ENCODE data around the gene OR51S1.
A peak's percentile ranks its signal among the peaks of the same experiment; 100 is the strongest.
"Not testable (repeated sequence)": the region's sequence is repeated elsewhere in the genome, so short reads cannot be mapped to it uniquely, and the experiment has no call there.

Gene OR51S1, protein sequence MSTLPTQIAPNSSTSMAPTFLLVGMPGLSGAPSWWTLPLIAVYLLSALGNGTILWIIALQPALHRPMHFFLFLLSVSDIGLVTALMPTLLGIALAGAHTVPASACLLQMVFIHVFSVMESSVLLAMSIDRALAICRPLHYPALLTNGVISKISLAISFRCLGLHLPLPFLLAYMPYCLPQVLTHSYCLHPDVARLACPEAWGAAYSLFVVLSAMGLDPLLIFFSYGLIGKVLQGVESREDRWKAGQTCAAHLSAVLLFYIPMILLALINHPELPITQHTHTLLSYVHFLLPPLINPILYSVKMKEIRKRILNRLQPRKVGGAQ

DNA sequence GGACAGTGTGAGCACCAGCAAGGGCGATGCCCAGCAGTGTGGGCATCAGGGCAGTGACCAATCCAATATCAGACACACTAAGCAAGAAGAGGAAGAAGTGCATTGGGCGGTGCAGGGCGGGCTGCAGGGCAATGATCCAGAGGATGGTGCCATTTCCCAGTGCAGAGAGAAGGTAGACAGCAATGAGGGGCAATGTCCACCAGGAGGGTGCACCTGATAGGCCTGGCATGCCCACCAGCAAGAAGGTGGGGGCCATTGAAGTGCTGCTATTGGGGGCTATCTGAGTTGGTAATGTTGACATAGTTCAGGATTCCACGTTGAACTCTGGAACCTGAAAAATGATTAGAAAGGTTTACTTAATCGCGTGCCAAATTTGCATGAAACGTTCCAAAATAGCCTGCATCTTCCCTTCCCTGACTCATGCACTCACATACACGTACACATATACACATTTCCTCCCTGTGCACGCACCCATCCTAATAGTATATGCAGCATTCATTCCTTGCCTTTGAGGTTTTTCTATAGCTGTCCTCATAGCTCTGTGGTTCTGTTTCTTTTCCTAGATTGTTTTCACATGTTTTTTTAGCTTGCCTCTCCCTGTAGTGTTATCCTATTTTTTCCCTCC lies at the start of gene OR51S1:
Gene OR51S1 (minus strand): TSS at position 301 of the 625 bp plus-strand sequence. CDS start 0 bp downstream, at position 301.
- H3K4me3 ChIP-seq (ENCODE audit: low read depth, low read length), result no peak within 1 kb of the TSS
- no peak for DNase-seq (ENCODE audit: low read depth)

DNA sequence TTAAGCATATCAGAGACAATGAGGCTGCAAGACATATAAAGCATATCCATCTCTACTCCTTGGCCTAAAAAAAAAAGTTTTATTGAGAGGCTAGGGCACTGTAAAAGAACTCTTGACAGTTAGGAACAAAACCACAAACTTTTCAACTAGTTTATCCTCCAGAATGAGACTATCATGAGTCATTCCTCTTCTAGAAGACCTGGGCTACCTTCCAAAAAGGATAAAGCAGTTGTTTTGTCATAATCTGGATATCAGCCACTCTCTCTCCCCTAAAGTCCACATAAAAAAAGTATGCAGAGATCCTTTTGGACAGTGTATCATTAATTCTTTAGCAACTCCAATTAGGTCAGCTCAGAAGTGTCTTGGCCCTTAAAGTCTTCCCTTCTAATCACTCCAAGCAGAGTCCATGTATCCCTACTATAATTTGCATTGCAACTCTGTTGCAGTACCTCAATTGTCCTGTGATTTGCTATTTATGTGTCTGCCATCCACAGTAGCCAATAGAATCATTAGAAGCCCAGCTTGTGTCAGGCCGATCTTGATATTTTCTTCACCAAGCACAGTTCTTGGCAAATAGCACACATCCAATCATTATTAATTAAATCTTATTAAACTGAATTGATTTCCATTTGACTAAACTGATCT lies 43.1 kb upstream of the OR51S1 start:
- H3K4me3 ChIP-seq (ENCODE audit: low read depth, low read length), result no peak overlapping the region
- peak; percentile 76 for DNase-seq (ENCODE audit: low read depth)

DNA sequence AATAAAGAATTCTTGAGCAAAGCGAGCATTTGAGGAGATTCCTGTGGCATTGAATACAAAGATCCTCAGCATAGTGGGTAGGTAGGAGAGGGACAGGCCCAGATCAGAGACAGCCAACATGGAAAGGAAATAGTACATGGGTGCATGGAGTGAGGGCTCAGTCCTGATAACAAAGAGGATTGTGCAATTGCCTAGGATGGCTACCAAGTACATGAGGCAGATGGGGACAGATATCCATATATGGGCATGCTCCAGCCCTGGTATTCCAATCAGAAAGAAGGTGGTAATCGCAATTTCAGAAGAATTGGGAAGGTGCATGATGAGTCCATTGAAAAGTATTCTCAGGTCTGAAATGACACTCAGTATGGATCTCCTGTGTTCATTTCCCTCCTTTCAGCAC lies 41.3 kb upstream of the OR51S1 start:
- DNase-seq (ENCODE audit: low read depth), result no peak
- no peak overlapping the region for H3K4me3 ChIP-seq (ENCODE audit: low read depth, low read length)

DNA sequence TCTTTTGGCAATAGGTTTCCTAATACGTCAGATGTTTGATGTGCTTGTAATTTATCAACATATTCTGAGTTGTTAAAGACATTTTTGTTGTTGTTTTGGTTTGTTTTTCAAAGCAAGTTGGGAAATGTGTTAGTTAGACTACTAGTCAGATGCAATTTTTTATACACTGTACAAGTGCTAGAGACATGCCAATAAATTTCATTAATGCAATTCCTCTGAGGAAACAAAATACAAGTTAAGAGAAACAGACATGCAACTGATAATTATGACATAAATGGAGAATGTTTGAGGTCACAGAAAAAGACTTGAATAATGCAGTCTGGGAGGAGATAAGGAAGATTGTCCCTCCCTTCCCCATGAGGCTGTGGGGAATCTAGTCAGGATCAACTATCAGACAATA lies 38.6 kb upstream of the OR51S1 start:
- no peak for DNase-seq (ENCODE audit: low read depth)
- H3K4me3 ChIP-seq (ENCODE audit: low read depth, low read length), result no peak overlapping the region

DNA sequence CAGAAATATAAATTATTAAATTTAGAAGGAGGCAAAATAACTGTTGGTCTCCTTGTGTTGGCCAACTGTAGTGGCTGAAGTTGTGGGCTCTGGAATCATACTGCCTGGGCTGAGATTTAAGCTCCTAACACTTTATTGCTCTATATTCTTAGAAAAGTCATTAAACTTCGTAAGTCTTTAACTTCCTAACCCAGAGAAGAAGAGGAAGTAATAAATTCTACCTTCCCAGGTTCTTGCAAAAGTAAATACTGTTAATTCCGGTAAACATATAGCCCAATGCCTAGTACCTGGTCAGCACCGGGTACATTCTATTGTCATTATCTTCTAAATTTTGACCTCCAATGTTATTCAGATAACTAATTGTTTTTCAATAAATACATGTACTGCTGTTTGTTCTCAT lies 37.2 kb upstream of the OR51S1 start:
- no peak overlapping the region for H3K4me3 ChIP-seq (ENCODE audit: low read depth, low read length)
- no peak for DNase-seq (ENCODE audit: low read depth)

DNA sequence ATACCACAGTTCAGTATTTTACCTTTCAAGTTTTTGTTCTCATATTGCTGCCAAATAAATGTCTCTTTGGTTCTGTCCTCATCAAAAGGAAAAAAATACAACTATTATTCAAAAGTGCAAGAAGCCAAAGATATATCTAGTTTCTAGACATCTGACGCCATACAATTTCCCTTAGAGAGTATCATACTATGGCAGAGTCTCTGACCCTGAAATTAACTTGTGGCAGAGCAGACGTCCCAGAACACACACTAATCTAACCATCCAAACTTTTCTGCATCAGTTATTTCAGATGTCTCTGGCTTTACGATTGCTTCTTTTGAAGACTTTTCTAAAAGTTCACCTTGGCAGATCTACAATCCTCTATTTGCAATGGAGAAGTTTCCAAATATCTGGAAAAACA lies 35.4 kb upstream of the OR51S1 start:
- no peak overlapping the region for H3K4me3 ChIP-seq (ENCODE audit: low read depth, low read length)
- DNase-seq (ENCODE audit: low read depth), result no peak

DNA sequence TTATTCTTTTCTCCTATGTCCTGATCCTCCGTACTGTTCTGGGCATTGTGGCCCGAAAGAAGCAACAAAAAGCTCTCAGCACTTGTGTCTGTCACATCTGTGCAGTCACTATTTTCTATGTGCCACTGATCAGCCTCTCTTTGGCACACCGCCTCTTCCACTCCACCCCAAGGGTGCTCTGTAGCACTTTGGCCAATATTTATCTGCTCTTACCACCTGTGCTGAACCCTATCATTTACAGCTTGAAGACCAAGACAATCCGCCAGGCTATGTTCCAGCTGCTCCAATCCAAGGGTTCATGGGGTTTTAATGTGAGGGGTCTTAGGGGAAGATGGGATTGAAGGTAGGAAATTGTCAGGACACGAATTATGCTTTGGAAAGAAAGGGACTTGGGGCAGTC lies 33.5 kb upstream of the OR51S1 start:
- no peak for DNase-seq (ENCODE audit: low read depth)
- no peak overlapping the region for H3K4me3 ChIP-seq (ENCODE audit: low read depth, low read length)

DNA sequence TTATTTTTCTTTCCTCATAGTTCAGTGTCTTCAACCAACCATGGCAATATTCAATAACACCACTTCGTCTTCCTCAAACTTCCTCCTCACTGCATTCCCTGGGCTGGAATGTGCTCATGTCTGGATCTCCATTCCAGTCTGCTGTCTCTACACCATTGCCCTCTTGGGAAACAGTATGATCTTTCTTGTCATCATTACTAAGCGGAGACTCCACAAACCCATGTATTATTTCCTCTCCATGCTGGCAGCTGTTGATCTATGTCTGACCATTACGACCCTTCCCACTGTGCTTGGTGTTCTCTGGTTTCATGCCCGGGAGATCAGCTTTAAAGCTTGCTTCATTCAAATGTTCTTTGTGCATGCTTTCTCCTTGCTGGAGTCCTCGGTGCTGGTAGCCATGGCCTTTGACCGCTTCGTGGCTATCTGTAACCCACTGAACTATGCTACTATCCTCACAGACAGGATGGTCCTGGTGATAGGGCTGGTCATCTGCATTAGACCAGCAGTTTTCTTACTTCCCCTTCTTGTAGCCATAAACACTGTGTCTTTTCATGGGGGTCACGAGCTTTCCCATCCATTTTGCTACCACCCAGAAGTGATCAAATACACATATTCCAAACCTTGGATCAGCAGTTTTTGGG lies 33.0 kb upstream of the OR51S1 start, which contains the start of gene OR51T1:
Gene OR51T1 (plus strand): TSS at position 41 of the 641 bp plus-strand sequence. CDS start 0 bp downstream, at position 41.
- peak; percentile 84 for DNase-seq (ENCODE audit: low read depth)
- H3K4me3 ChIP-seq (ENCODE audit: low read depth, low read length), result no peak within 1 kb of the TSS

DNA sequence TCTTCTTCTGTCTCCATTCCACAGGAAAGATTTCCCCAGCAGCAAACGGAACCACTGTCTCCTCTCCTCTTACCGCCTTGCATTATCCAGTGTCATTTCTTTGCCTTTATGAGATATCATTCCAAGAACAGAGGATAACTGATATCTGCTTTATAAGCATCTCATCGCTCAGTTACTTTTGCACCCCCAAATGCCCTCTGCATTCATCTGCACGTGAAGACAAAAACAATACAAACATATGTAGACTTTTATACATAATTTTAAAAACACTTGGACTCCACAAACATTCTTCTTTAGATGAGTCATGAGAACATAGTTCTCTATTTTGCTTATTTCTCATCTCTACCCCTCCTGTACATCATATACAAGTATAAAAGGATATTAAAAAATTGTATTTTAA lies 32.2 kb upstream of the OR51S1 start:
- no peak overlapping the region for H3K4me3 ChIP-seq (ENCODE audit: low read depth, low read length)
- no peak for DNase-seq (ENCODE audit: low read depth)

DNA sequence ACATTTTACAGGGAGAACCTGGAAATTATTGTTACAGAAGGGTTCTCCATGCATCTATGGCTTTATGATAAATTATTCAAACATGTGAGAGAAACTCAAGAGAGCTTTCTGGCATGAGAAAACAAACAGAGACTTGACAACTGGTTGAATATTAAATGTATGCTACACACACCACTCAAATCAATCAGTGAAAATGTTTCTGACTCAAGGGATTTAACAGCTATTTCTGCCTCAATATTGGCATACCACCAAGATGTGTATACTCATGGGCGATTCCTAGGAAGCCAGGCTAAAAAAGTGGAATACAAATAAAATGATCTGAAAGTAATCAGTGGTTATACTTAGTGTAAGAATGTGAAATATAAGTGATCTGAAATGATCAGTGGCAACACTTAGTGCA lies 16.8 kb upstream of the OR51S1 start:
- DNase-seq (ENCODE audit: low read depth), result no peak
- H3K4me3 ChIP-seq (ENCODE audit: low read depth, low read length), result no peak overlapping the region

DNA sequence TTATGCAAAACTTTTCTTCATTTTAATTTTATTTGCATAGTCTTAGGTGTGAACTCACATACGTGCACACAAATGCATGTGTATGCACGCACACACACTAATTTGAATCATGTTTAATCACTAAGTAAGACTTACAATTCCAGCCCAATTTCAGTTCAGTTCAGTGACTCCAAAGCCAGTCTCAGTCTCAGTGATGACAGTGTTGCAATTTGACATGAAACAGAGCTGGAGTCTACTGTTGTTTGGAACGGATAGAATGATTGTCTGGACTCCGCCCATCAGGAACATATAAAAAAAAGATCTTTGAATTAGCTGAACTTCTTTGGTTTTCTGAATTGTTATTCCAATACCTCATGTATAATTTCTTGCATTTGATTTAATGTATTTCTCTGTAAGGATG lies 14.9 kb upstream of the OR51S1 start:
- DNase-seq (ENCODE audit: low read depth), result no peak
- no peak overlapping the region for H3K4me3 ChIP-seq (ENCODE audit: low read depth, low read length)

DNA sequence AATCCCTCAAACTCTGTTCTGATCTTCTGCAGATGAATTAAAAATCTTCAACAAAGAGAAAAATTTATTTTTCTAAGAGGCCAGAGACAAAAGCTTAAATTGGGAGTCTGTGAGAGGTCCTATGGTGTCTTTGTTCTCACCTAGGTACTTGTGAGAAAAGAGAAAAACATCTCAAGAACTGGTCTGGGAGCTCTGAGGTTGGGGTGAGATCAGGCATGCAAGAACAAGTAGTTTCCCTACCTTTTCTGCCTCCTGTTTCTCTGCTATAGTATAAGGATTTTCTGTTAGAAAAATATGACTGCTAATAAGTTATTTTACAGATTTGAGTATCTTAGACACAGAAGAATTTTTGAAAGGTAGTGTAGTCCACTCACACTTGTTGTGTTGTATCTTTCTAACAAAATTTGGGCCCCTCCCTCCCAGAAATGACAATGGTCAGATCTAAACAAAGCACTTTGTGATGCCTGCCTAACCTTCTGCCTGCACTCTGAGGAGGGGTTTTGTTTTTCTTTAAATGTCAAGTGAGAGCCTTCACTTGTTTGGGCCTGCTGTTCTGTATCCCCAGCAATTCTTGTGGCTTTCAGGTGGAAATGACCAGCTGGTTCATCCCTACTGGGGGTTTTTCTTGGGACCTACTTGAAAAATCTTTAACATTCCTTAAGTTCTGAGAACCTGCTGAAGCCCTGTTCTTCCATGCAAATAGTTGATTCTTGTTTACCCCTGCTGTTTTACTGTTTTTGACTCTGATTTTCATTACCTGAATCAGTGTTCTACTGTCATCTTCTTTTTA lies 13.6 kb upstream of the OR51S1 start:
- H3K4me3 ChIP-seq (ENCODE audit: low read depth, low read length), result no peak overlapping the region
- no peak for DNase-seq (ENCODE audit: low read depth)

DNA sequence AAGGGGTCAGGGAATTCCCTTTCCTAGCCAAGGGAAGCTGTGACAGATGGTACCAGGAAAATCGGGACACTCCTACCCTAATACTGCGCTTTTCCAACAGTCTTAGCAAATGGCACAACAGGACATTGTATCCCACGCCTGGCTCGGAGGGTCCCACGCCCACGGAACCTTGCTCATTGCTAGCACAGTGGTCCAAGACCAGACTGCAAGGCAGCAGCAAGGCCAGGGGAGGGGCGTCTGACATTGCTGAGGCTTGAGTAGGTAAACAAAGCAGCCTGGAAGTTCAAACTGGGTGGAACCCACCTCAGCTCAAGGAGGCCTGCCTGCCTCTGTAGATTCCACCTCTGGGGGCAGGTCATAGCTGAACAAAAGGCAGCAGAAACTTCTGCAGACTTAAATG lies 5.3 kb upstream of the OR51S1 start:
- H3K4me3 ChIP-seq (ENCODE audit: low read depth, low read length); DNase-seq (ENCODE audit: low read depth): not testable (repeated sequence)

DNA sequence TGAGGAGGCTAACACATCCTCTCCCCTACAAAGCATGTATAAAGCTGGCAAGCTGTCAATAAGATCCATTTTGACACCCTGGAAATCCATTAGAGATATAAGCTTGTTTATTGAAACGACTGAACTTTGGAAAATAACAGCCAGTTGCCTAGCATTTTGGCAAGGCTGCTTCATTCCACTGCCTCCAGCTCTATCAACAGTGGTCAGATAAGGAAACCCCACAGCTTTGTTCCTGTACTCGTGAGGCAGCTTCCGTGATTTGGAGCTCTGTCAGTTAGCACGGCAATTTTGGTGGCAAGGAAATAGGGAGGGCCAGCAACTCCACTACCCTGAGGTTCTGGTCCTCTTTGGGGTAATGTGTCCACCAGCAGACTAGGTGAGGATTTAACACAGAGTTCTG lies 2.0 kb upstream of the OR51S1 start:
- no peak overlapping the region for H3K4me3 ChIP-seq (ENCODE audit: low read depth, low read length)
- DNase-seq (ENCODE audit: low read depth), result no peak

DNA sequence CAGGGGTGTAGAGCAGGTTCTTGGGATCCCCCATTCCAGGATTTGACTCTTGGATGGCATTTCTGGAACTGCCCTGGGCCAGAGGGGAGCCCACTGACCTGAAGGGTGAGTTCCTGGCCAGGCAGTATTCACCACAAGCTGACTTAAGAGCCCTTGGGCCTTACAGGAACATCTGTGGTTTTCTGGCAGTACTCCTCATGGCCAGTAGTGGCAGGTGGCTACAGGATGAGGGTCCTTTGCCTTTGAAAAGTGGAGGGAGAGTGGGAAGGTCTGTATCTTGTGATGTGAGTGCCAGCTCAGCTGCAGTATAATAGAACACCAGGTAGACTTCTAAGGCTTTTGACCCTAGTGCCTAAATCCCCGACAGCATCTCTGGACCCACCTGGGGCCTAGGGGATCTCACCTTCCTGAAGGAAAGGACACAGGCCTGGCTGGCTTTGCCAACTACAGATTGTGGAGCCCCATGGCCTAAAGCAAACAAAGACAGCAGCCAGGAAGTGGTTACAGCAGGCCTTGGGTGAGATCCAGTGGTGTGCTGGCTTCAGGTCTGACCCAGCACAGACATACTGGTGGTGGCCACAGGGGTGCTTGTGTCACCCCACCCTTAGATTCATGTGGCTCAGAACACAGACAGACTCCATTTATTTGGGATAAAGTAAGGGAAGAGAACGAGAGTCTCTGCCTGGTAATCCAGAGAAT lies 9.0 kb downstream of the OR51S1 start:
- no peak for DNase-seq (ENCODE audit: low read depth)
- H3K4me3 ChIP-seq (ENCODE audit: low read depth, low read length), result no peak overlapping the region

DNA sequence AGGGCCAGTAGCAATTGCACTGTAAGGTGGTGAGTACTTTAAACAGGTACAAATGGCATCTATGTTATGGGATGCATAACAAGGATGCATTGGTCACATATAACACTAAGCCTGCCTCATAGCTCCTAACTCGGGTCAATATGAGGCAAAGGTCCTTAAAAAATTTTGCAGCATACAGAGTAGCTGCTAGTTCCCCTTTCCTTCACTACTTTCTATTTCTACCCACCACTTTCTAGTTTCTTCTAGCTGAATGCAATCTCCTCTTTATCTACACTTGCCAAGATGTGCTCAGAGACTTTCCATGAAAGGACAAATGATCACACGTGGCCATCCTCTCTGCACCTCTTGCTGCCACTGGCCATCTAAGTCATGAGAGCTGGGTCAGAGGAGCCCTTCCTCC lies 18.1 kb downstream of the OR51S1 start:
- H3K4me3 ChIP-seq (ENCODE audit: low read depth, low read length), result no peak overlapping the region
- no peak for DNase-seq (ENCODE audit: low read depth)

DNA sequence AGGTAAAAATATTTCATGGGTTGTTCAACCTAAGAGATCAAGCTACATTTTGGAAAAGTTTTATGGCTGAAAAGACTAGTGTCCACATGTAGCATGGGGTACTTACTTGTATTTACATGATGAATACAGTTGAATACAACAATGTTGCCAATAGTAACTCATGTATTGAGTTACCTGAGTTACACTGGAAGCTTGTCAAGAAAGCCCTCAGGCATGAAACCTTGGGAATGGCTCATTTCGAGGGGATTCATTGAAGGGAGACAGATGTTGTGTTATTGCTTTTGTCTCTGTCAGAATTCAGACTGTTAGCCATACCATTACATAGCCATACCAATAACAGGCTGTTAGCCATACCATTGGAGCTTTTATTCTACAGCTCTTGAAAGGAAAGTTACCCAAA lies 18.7 kb downstream of the OR51S1 start:
- H3K4me3 ChIP-seq (ENCODE audit: low read depth, low read length), result no peak overlapping the region
- DNase-seq (ENCODE audit: low read depth), result no peak

DNA sequence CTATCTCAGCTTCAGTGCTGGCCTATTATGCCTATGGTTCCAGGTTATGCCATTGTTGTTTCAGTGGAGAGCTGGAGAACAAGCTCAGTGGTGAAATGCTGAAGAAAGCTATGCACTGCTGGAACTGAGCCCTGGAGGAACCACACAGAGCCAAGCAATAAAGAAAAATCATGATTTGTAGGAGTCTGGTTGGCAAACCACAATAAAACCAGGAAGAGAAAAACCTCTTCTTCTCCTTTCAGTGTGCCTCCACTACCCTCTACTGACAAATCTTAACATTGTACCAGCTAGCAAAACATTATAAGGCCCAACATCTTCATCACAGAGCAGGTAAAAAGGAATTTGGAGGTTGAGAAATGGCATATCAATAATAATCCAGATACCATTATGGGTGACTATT lies 22.6 kb downstream of the OR51S1 start:
- no peak overlapping the region for H3K4me3 ChIP-seq (ENCODE audit: low read depth, low read length)
- peak; percentile 5 for DNase-seq (ENCODE audit: low read depth)

DNA sequence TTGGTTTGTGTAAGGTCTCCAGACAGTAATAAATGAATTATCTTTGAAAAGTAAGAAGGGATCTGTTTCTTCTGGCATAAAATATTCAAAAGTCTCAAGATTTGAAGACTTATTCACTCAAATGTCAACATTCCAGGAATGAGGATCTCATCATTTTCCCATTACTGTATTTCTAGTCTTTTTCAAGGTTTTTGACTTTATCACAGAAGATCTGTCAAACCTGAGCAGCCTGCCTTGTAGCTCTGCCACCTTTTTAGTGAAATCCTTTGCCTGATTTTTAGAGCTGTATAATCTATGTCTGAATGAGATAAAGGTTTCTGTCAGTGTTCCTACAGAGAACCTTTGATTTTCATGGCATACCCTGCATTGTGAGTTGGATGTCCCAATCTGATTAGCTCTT lies 23.9 kb downstream of the OR51S1 start:
- H3K4me3 ChIP-seq (ENCODE audit: low read depth, low read length), result no peak overlapping the region
- no peak for DNase-seq (ENCODE audit: low read depth)
